Vagina (tissue), 2 donors: ENCODE results near the gene SLC10A6. TPM values are rescaled to one million over a fixed set of nuclear protein-coding genes. Genes with fewer than 3 reads are reported as not detected.

Experiments
- DNase-seq, 2 donors: peaks; one replicate each; pipeline ENCODE4 v3.0.0-alpha.2; 2017; ENCODE audit errors: extremely low spot score in 2 of 2
- H3K27ac ChIP-seq: fragments of 200-600 bp; sonication (generic); one replicate; pipeline ENCODE4 v1.5.1; 2019
- H3K27me3 ChIP-seq: fragments of 200-600 bp; sonication (generic); one replicate; pipeline ENCODE4 v1.5.1; 2019
- H3K36me3 ChIP-seq, 2 donors: fragments of 200-600 bp; sonication (generic); one replicate each; pipeline ENCODE4 v1.5.1; 2017 to 2019
- H3K4me1 ChIP-seq: fragments of 200-600 bp; sonication (generic); one replicate; pipeline ENCODE4 v1.5.1; 2019
- H3K4me3 ChIP-seq, 2 donors: fragments of 200-600 bp; sonication (generic); 1 replicate in 1 of 2; 2 replicates in 1 of 2; pipeline ENCODE4 v1.5.1; 2016 to 2019
- H3K9me3 ChIP-seq: fragments of 200-600 bp; sonication (generic); one replicate; pipeline ENCODE4 v1.5.1; 2019
- POLR2A ChIP-seq, 2 donors: fragments of 450-650 bp; IDR thresholded peaks; one replicate each; pipeline ENCODE4 v1.6.1; 2017; ENCODE audit warnings: antibody characterized with exemption in 2 of 2, mild to moderate bottlenecking in 2 of 2, moderate library complexity in 2 of 2
- POLR2AphosphoS5 ChIP-seq, 2 donors: sonication (generic); formaldehyde crosslinking; IDR thresholded peaks; one replicate each; pipeline ENCODE4 v1.9.0; 2017; ENCODE audit warnings: antibody characterized with exemption in 2 of 2, mild to moderate bottlenecking in 2 of 2, low read depth in 1 of 2; ENCODE audit not compliant: insufficient read depth in 1 of 2
- intact Hi-C: fragments of 100-400 bp; cut with DNase I; formaldehyde crosslinking; loops from one replicate; pipeline ENCODE4 v1.15.1; 2023
- total RNA-seq: library from RNA; depleted of rRNA; stranded (reverse); fragments of >200 nt; gene quantifications from one replicate; pipeline ENCODE4 v1.2.3, GENCODE V29; 2016
- TF ChIP-seq, protein P1 (sequence below), 3 experiments: fragments of 450-650 bp in 2 of 3; fragments of 200-600 bp in 1 of 3; sonication (generic) in 1 of 3; IDR thresholded peaks; one replicate each; pipeline ENCODE4 v1.5.1; 2017 to 2019; ENCODE audit warnings: antibody characterized with exemption in 3 of 3, mild to moderate bottlenecking in 2 of 3, moderate library complexity in 2 of 3

Gene SLC10A6
- total RNA-seq, 1 donor from 2014 or later = 28.2 TPM

DNA sequence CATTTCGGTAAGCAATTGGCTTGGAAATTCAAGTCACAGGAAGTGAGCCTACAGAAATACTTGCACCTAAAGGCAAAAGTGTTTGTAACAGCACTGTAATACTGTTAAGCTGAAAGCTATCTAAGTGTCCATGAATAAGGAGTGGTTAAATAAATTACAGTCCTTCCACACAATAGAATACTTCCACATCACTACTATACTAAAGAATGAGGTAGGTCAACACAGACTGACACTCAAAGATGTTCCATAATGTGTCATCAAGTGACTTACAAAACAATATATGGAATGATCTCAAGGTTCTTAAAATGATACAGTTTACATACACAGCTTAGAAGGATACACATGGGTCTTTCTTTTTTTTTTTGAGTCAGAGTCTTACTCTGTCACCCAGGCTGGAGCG lies 27.0 kb downstream of the SLC10A6 start:
- Histone ChIP-seq H3K27me3 (no peaks in the 10 kb centered on the region), H3K27ac (no peak overlapping the region), H3K4me1 (peaks cover 8% of the 10 kb centered on the region), H3K36me3 (no peaks in the 10 kb centered on the region), H3K4me3 (no peak overlapping the region), H3K9me3 (no peaks in the 10 kb centered on the region)
- DNase-seq = no peak
- intact Hi-C loops = no loop called here
- TF ChIP-seq POLR2A (IDR thresholded peaks at IDR 0.05) (no peak), POLR2AphosphoS5 (IDR thresholded peaks at IDR 0.05; ENCODE audit: insufficient read depth in 1 of 2, low read depth in 1 of 2) (no peak)
- TF ChIP-seq, protein P1, sequence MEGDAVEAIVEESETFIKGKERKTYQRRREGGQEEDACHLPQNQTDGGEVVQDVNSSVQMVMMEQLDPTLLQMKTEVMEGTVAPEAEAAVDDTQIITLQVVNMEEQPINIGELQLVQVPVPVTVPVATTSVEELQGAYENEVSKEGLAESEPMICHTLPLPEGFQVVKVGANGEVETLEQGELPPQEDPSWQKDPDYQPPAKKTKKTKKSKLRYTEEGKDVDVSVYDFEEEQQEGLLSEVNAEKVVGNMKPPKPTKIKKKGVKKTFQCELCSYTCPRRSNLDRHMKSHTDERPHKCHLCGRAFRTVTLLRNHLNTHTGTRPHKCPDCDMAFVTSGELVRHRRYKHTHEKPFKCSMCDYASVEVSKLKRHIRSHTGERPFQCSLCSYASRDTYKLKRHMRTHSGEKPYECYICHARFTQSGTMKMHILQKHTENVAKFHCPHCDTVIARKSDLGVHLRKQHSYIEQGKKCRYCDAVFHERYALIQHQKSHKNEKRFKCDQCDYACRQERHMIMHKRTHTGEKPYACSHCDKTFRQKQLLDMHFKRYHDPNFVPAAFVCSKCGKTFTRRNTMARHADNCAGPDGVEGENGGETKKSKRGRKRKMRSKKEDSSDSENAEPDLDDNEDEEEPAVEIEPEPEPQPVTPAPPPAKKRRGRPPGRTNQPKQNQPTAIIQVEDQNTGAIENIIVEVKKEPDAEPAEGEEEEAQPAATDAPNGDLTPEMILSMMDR (IDR thresholded peaks at IDR 0.05) = no peak

DNA sequence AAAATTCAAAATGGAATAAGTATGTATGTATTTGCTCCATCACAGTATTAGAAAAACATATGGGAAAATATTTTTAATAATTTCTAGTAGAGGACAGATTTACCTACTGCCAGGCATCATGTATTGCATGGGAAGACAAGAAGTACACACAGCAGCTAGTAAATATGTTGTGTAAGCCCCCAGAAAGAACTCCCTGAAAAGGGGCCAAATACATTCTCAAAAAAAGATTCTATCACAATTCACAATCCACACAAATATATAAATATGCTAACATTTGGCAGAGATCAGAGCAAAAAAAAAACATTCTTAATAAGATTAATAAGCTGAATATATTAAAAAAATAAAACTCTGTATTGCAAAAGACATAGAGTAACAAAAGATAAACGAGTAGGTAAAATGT lies 28.0 kb downstream of the SLC10A6 start:
- intact Hi-C loops = no loop called here
- no peaks in the 10 kb centered on the region for H3K9me3 ChIP-seq
- no peak for TF ChIP-seq POLR2A (IDR thresholded peaks at IDR 0.05)
- TF ChIP-seq POLR2AphosphoS5 (IDR thresholded peaks at IDR 0.05; ENCODE audit: insufficient read depth in 1 of 2, low read depth in 1 of 2) = no peak
- TF ChIP-seq, protein P1 (IDR thresholded peaks at IDR 0.05) = no peak
- H3K27me3 ChIP-seq = no peaks in the 10 kb centered on the region
- DNase-seq = no peak
- no peak overlapping the region for H3K27ac ChIP-seq
- no peaks in the 10 kb centered on the region for H3K36me3 ChIP-seq
- peaks cover 8% of the 10 kb centered on the region for H3K4me1 ChIP-seq
- no peak overlapping the region for H3K4me3 ChIP-seq

DNA sequence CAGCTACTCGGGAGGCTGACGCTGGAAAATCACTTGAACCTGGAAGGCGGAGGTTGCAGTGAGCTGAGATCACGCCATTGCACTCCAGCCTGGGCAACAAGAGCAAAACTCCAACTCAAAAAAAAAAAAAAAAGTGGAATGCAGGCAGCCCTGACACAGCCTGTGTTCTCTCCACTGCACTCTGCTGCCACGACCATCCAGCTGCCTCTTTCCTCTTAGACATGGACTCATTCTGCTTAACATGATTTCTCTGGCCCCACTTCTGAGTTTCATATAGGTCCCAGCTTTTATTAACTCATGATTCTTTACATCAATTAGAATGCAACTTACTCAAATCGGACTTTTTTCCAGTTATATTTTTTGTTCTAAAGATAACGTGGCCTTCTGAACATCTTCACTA lies 29.6 kb downstream of the SLC10A6 start:
- Histone ChIP-seq H3K9me3 (no peaks in the 10 kb centered on the region), H3K27me3 (no peaks in the 10 kb centered on the region), H3K4me1 (peaks cover 8% of the 10 kb centered on the region), H3K36me3 (peaks cover 0 to 10% of the 10 kb centered on the region in 2 donors), H3K4me3 (no peak overlapping the region), H3K27ac (no peak overlapping the region)
- intact Hi-C loops = no loop called here
- no peak for DNase-seq
- TF ChIP-seq, protein P1 (IDR thresholded peaks at IDR 0.05) = no peak
- no peak for TF ChIP-seq POLR2AphosphoS5 (IDR thresholded peaks at IDR 0.05; ENCODE audit: insufficient read depth in 1 of 2, low read depth in 1 of 2)
- TF ChIP-seq POLR2A (IDR thresholded peaks at IDR 0.05) = no peak

DNA sequence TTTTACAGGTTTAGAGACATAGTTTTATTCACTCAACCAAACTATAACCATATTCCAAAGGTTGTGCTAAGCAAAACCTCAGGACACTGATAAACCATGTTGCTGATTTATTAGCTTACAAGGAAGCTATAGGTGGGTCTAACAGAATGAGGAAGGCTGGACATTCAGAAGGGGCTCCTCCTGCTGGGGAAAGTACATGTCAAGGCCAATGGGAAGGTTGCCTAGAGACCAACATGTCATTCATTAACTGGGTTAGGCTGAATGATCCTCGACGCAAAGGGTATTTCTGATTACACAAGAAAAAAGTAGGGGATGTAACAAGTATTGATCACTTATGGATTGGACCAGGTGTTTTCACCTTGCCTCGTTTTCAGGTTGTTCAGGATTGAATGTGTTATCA lies 30.3 kb downstream of the SLC10A6 start:
- H3K36me3 ChIP-seq = peaks cover 0 to 16% of the 10 kb centered on the region in 2 donors
- no peak for DNase-seq
- no peak overlapping the region for H3K4me3 ChIP-seq
- H3K27ac ChIP-seq = no peak overlapping the region
- TF ChIP-seq POLR2AphosphoS5 (IDR thresholded peaks at IDR 0.05; ENCODE audit: insufficient read depth in 1 of 2, low read depth in 1 of 2) (no peak), POLR2A (IDR thresholded peaks at IDR 0.05) (no peak)
- TF ChIP-seq, protein P1 (IDR thresholded peaks at IDR 0.05) = no peak
- no peaks in the 10 kb centered on the region for H3K27me3 ChIP-seq
- peaks cover 8% of the 10 kb centered on the region for H3K4me1 ChIP-seq
- H3K9me3 ChIP-seq = no peaks in the 10 kb centered on the region
- intact Hi-C loops = no loop called here

DNA sequence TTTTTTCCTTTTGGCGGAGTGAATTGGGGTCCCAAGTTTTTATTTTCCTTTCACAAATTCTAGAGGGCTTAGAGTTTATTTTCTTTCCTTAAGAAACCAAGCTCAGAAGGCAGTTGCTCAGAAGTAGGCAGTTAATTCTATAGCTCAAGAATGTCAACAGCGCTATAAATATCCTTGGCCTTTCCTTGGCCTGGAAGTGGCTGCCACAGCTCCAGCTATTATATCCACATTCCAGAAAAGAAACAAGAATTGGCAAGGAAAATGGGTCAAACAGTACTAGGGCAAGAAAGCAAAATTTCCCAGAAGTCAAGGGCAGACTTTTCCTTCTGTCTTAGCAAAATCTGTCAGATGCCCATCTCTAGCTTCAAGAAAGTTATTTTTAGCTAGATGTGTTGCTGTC lies 31.0 kb downstream of the SLC10A6 start:
- no peaks in the 10 kb centered on the region for H3K27me3 ChIP-seq

More for the DNA sequence above, 31.0 kb downstream of the SLC10A6 start:
- no peaks in the 10 kb centered on the region for H3K9me3 ChIP-seq
- DNase-seq = no peak
- H3K36me3 ChIP-seq = peaks cover 0 to 16% of the 10 kb centered on the region in 2 donors
- no peak for TF ChIP-seq POLR2A (IDR thresholded peaks at IDR 0.05)
- TF ChIP-seq, protein P1 (IDR thresholded peaks at IDR 0.05) = no peak
- TF ChIP-seq POLR2AphosphoS5 (IDR thresholded peaks at IDR 0.05; ENCODE audit: insufficient read depth in 1 of 2, low read depth in 1 of 2) = no peak
- H3K4me1 ChIP-seq = peaks cover 8% of the 10 kb centered on the region
- H3K4me3 ChIP-seq = no peak overlapping the region
- no peak overlapping the region for H3K27ac ChIP-seq
- intact Hi-C loops = no loop called here
